GM21717 (cell line): ENCODE data around the gene UCP2.
"Not testable (repeated sequence)": the region's sequence is repeated elsewhere in the genome, so short reads cannot be mapped to it uniquely, and the experiment has no call there.

Experiments used
- ATAC-seq: cut with Tn5 transposase; IDR thresholded peaks from one replicate; pipeline ENCODE4 v1.9.1; 2021; ENCODE audit warnings: mild to moderate bottlenecking, moderate library complexity; ENCODE audit not compliant: unreplicated experiment

Gene UCP2

GRCh38 chr11:73946798-73947458 lies 35.7 kb downstream of the UCP2 start:
- ATAC-seq, result no peak

- ATAC-seq, result no peak
These were observed 37.2 kb downstream of the UCP2 start for GRCh38 chr11:73945396-73945795.

GRCh38 chr11:73944901-73945300 lies 37.7 kb downstream of the UCP2 start:
- no peak for ATAC-seq

- ATAC-seq, result no peak
These were observed 38.6 kb downstream of the UCP2 start for GRCh38 chr11:73944085-73944484.

GRCh38 chr11:73942010-73942409 lies 40.6 kb downstream of the UCP2 start:
- no peak for ATAC-seq

- ATAC-seq, result no peak
These were observed 41.7 kb downstream of the UCP2 start for GRCh38 chr11:73940801-73941570.

- ATAC-seq, result no peak
These were observed 43.5 kb downstream of the UCP2 start for GRCh38 chr11:73939096-73939495.

- ATAC-seq, result not testable (repeated sequence)
These were observed 46.6 kb downstream of the UCP2 start for GRCh38 chr11:73936047-73936446.

GRCh38 chr11:73932781-73933180 lies 49.9 kb downstream of the UCP2 start:
- no peak for ATAC-seq

GRCh38 chr11:73931951-73932350 lies 50.7 kb downstream of the UCP2 start:
- no peak for ATAC-seq

GRCh38 chr11:73931039-73931645 lies 51.5 kb downstream of the UCP2 start:
- ATAC-seq, result no peak

- ATAC-seq, result no peak
These were observed 53.3 kb downstream of the UCP2 start for GRCh38 chr11:73929388-73929787.
